ENCODE data around the gene DDB1.

Gene DDB1

GRCh38 chr11:61356706-61357105 is 23.8 kb upstream of the DDB1 start:
- no peak for DNase-seq (ENCODE audit: low read depth)

DNA sequence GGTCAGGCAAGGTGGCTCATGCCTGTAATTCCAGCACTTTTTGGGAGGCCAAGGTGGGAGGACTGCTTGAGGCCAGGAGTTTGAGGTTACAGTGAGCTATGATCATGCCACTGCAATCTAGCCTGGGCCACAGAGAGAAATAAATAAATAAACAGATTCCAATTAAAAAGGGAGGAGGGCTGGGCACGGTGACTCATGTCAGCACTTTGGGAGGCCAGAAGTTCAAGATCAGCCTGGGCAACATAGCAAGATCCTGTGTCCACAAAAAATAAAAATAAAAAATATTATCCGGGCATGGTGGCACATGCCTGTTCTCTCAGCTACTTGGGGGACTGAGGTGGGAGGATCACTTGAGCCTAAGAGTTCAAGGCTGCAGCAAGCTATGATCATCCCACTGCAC is 21.3 kb upstream of the DDB1 start:
- DNase-seq (ENCODE audit: low read depth) = no peak

DNA sequence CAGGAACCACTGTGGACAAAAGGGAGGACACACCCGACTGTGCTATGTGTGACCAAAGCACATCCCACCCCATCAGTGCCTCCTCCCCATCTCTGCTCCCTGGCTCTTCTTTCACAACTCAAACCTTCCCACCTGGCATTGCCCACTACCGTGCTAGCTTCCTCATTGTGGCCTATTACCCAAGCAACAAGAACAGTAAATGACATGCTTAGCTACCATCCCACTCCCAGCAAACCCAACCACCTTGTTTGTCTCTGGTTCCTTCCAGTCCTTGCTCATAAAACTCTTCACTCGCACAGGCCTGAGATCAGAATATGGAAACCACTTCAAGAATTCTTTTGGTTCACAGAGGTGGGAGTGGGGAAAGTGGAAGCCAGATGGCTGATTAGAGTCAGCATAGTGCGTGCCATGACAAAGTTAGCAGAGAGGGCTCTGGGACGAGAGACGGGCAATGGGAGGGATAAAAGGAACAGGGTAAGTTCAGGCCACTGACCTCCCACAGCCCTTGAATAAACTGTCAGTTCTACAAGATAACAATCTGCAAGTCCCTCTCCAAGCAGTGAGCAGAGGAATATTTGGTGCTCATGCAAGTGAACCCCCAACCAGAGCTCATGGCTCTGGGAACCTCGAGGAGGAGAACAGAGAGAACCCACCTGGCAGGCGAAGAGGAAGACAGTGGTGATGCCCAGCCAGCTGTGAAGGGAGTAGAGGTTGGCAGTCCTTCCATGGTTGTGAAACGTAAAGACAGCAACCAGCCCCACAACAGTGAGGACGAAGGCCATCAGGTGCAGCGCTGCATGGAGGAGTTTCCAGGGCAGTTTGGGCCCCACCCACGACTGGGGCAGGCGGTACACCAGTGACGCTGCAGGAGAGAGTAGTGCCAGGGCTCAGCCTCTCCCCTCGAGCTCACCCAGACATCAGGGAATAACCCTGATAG is 20.5 kb upstream of the DDB1 start:
- no peak for DNase-seq (ENCODE audit: low read depth)

GRCh38 chr11:61352038-61352437 is 19.1 kb upstream of the DDB1 start:
- DNase-seq (ENCODE audit: low read depth) = no peak

DNA sequence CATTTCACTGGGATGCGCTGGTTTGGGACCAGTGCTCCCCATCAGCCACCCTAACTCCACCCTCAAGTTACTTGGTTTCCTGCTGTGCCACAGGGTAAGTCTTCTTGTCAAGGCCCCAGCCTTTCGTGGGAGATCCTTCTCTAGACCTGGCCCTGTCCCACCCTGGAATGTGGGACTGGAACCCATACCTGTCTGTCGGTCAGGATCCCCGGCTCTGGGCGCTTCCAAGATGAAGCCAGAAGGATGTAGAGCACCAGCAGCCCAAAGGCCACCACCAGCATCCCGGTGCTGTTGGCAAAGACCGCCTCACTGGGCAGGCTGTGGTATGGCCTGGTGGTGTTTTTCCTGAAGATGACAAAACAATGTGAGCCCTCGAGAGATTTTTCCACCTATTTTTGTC is 17.9 kb upstream of the DDB1 start:
- DNase-seq (ENCODE audit: low read depth) = no peak

DNA sequence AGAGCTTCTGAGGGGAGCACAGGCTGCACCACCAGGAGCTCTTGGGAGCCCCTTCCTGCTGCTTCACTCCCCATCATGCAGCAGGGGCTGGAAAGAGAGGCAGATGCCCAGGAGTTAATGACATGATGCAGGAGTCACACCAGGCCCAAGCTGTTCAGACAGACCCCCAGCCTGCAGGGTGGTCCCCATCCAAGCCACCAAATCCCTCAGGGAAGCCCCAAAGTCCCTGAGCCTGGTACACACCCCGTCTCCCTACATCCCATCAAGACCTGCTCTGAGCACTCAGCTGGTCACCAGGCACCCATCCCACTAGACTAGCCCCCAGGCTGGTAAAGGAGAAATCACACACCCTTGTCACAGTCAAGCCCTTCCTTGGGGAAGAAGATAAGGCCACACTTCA is 17.4 kb upstream of the DDB1 start:
- no peak for DNase-seq (ENCODE audit: low read depth)

DNA sequence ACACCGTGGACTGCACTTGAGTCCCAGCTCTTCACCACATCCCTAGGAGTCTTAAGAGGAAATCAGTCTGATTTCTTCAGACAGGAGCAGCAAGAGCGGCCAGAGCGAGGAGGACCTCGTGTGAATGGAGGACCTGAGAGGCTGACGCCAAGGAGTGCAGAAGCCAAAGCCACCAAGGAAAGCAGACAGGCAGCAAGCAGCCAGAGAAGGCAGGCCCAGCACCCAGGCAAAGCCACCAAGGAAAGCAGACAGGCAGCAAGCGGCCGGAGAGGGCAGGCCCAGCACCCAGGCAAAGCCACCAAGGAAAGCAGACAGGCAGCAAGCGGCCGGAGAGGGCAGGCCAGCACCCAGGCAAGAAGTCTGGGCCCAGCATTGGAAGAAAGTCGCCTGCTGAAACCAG is 17.0 kb upstream of the DDB1 start:
- DNase-seq (ENCODE audit: low read depth) = no peak

- no peak for DNase-seq (ENCODE audit: low read depth)
Observed at GRCh38 chr11:61349189-61349751, 16.4 kb upstream of the DDB1 start.

GRCh38 chr11:61347916-61348461 is 15.1 kb upstream of the DDB1 start:
- peak; percentile 58 for DNase-seq (ENCODE audit: low read depth)

- no peak for DNase-seq (ENCODE audit: low read depth)
Observed at GRCh38 chr11:61345954-61346843, 13.3 kb upstream of the DDB1 start.

- no peak for DNase-seq (ENCODE audit: low read depth)
Observed at GRCh38 chr11:61345170-61345610, 12.3 kb upstream of the DDB1 start.

- no peak for DNase-seq (ENCODE audit: low read depth)
Observed at GRCh38 chr11:61343792-61344745, 11.2 kb upstream of the DDB1 start.

DNA sequence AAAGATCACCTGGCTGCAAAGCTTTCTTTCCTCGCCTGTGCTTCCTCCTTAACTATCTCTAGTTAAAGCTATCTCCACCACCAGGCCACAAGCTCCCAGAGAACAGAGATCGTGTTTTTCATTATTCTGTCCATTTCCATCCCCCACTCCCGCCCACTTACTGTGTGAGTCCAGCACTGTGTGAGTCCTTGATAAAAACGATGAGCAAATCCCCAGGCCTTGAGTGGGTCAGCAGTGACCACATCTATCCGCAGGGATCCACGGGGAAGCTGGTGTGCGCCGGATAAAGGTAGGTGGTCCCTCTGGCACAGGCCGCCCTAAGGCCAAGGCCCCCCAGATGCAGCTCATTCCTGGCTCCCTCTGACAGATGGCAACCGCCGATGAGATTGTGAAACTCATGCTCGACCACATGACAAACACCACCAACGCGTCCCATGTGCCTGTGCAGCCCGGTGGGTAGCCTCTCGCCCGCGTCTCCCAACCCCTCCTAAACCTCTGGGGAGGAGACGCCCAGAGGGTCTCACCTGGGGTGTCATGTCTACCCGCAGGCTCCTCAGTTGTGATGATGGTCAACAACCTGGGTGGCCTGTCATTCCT is 9.4 kb upstream of the DDB1 start:
- peak; percentile 18 for DNase-seq (ENCODE audit: low read depth)

GRCh38 chr11:61341706-61342105 is 8.8 kb upstream of the DDB1 start:
- no peak for DNase-seq (ENCODE audit: low read depth)

GRCh38 chr11:61340979-61341378 is 8.1 kb upstream of the DDB1 start:
- DNase-seq (ENCODE audit: low read depth) = no peak

GRCh38 chr11:61339490-61339878 is 6.6 kb upstream of the DDB1 start:
- DNase-seq (ENCODE audit: low read depth) = no peak

DNA sequence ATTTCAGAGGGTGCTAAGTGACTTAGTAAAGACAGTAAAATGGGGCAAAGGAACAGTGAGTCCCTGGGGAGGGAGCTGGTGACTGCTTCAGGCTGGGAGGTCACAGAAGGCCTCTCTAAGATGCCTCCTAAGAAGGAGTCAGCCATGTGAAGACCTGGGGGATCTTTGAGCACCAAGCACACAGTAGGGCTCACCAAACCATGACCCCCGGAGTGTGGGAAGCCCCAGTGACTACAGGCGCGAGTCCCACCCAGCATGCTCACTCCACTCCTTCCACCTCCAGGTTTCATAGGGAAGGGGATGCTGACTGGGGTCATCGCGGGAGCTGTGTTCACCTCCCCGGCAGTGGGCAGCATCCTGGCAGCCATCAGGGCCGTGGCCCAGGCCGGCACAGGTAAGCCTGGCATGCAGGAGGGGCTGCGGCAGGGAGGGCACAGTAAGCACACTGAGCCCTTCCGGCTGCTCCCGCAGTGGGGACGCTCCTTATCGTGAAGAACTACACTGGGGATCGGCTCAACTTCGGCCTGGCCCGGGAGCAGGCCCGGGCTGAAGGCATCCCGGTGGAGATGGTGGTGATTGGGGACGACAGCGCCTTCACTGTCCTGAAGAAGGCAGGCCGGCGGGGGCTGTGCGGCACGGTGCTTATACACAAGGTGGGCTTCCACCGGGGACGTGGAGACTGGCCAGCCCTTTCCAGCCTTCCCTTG is 6.0 kb upstream of the DDB1 start:
- no peak for DNase-seq (ENCODE audit: low read depth)

- DNase-seq (ENCODE audit: low read depth) = no peak
Observed at GRCh38 chr11:61337706-61338470, 5.0 kb upstream of the DDB1 start.
